Kidney (tissue), 14 donors: ENCODE results near the gene PRDM1. TPM values are rescaled to one million over a fixed set of nuclear protein-coding genes. Genes with fewer than 3 reads are reported as not detected.
A peak's percentile ranks its signal among the peaks of the same experiment; 100 is the strongest.

Experiments used
- DNase-seq, 5 donors: peaks; one replicate each; pipeline ENCODE4 v3.0.0-alpha.2; 2013 to 2020
- FAIRE-seq: peaks from 2 replicates; lab custom pipeline; 2012; peaks lifted over from hg19 to GRCh38; lab: Jason Lieb, UNC
- H3K27ac ChIP-seq, 2 donors: one replicate each; pipeline ENCODE4 v1.7.0; 2013; ENCODE audit warnings: low read depth in 2 of 2, low read length in 2 of 2, inconsistent platforms in 1 of 2
- H3K27me3 ChIP-seq: one replicate; pipeline ENCODE4 v1.7.1; 2013; ENCODE audit warnings: low read length, inconsistent platforms; ENCODE audit not compliant: control insufficient read depth, insufficient read depth
- H3K36me3 ChIP-seq, 3 donors: one replicate each; pipeline versions ENCODE4 v1.7.0 to v1.7.1; 2013; ENCODE audit warnings: low read length in 3 of 3, control low read depth in 1 of 3, inconsistent platforms in 1 of 3; ENCODE audit not compliant: insufficient read depth in 3 of 3, control insufficient read depth in 2 of 3
- H3K4me1 ChIP-seq, 3 donors: one replicate each; pipeline versions ENCODE4 v1.7.0 to v1.7.1; 2013; ENCODE audit warnings: low read length in 3 of 3, inconsistent platforms in 1 of 3, low read depth in 1 of 3; ENCODE audit not compliant: control insufficient read depth in 2 of 3, insufficient read depth in 2 of 3
- H3K4me3 ChIP-seq, 3 donors: one replicate each; pipeline versions ENCODE4 v1.7.0 to v1.8.1; 2013; ENCODE audit warnings: low read length in 3 of 3, control low read depth in 1 of 3, inconsistent platforms in 1 of 3
- H3K9ac ChIP-seq, 3 donors: one replicate each; pipeline versions ENCODE4 v1.7.0 to v1.7.1; 2013; ENCODE audit warnings: low read length in 3 of 3, control low read depth in 1 of 3, inconsistent platforms in 1 of 3
- H3K9me3 ChIP-seq, 3 donors: one replicate each; pipeline versions ENCODE4 v1.7.0 to v1.7.1; 2013; ENCODE audit warnings: low read length in 3 of 3, control low read depth in 1 of 3, inconsistent platforms in 1 of 3; ENCODE audit not compliant: control insufficient read depth in 2 of 3, insufficient read depth in 1 of 3
- CTCF ChIP-seq: IDR thresholded peaks from 3 replicates; pipeline ENCODE4 v1.5.1; 2012; ENCODE audit warnings: mild to moderate bottlenecking, moderate library complexity, borderline replicate concordance; ENCODE audit not compliant: insufficient read depth; ENCODE audit errors: extremely low read depth
- intact Hi-C: fragments of 100-400 bp; cut with DNase I; formaldehyde crosslinking; loops from one replicate; pipeline ENCODE4 v1.11.1; 2022
- polyA plus RNA-seq: library from polyadenylated mRNA; stranded (reverse); fragments of 350-450 nt; fragmentation: Illumina TruSeq; extraction: RNeasy Lipid Tissue Mini Kit (QIAGEN cat#74804); gene quantifications from one replicate; pipeline ENCODE4 v1.2.3, GENCODE V29; 2014; ENCODE audit warnings: low read depth, low replicate concordance; ENCODE audit not compliant: insufficient read depth
- total RNA-seq: library from RNA; stranded (reverse); fragmentation: NEBNext Ultra II Directional; extraction: Animal tissue kit (Norgen Biotek cat#: 25700); gene quantifications from one replicate; pipeline ENCODE4 v1.2.1, GENCODE V29; 2021
- donor health status: control.
- donor health status: control.
- donor health status: control.
- donor health status: control.
- donor health status: control.
- donor health status: DM: yes; HTN: yes; CAD: no.
- donor health status: Normal renal cell carcinoma (clear cell type).

PRDM1 gene
- total and polyA plus RNA-seq, 2 donors from 2014 or later = 0.86 to 23.0 TPM

- FAIRE-seq = no peak
- no peak overlapping the region for H3K9ac ChIP-seq
- no peak for DNase-seq
- H3K27me3 ChIP-seq = peaks cover 7% of the 10 kb centered on the region
- H3K36me3 ChIP-seq = no peaks in the 10 kb centered on the region
- H3K27ac ChIP-seq = peak overlapping the region in 1 of 2 donors; percentile 57
- peaks cover 0 to 7% (median 0%) of the 10 kb centered on the region in 3 donors for H3K4me1 ChIP-seq
- intact Hi-C loops = no loop called here
- TF ChIP-seq CTCF = no peak
- no peaks in the 10 kb centered on the region for H3K9me3 ChIP-seq
- peak overlapping the region in 2 of 3 donors; percentile 52 to 63 for H3K4me3 ChIP-seq
Observed at GRCh38 chr6:106086814-106087175, 659 bp downstream of the PRDM1 start.

- Histone ChIP-seq H3K9ac (no peak overlapping the region), H3K27me3 (peaks cover 7% of the 10 kb centered on the region), H3K36me3 (no peaks in the 10 kb centered on the region), H3K9me3 (no peaks in the 10 kb centered on the region), H3K27ac (peak overlapping the region; percentile 20 to 57), H3K4me1 (peaks cover 0 to 7% (median 0%) of the 10 kb centered on the region in 3 donors), H3K4me3 (peak overlapping the region in 2 of 3 donors; percentile 40 to 63)
- DNase-seq (no peak), FAIRE-seq (no peak)
- intact Hi-C loops = no loop called here
- TF ChIP-seq CTCF = no peak
Observed at GRCh38 chr6:106087548-106088325, 1.6 kb downstream of the PRDM1 start.

GRCh38 chr6:106090001-106090400, 3.9 kb downstream of the PRDM1 start:
- Histone ChIP-seq H3K36me3 (no peaks in the 10 kb centered on the region), H3K9ac (no peak overlapping the region), H3K27ac (peak overlapping the region in 1 of 2 donors; percentile 32), H3K27me3 (peaks cover 7% of the 10 kb centered on the region), H3K9me3 (no peaks in the 10 kb centered on the region), H3K4me3 (peak overlapping the region in 2 of 3 donors; percentile 12 to 14), H3K4me1 (peaks cover 0 to 6% (median 0%) of the 10 kb centered on the region in 3 donors)
- no peak for DNase-seq
- intact Hi-C loops = no loop called here
- FAIRE-seq = no peak
- TF ChIP-seq CTCF = no peak

- Histone ChIP-seq H3K36me3 (no peaks in the 10 kb centered on the region), H3K4me3 (no peak overlapping the region), H3K27ac (no peak overlapping the region), H3K4me1 (no peaks in the 10 kb centered on the region), H3K9me3 (no peaks in the 10 kb centered on the region), H3K9ac (no peak overlapping the region), H3K27me3 (peaks cover 7% of the 10 kb centered on the region)
- FAIRE-seq (no peak), DNase-seq (no peak)
- no peak for TF ChIP-seq CTCF
- intact Hi-C loops = no loop called here
Observed at GRCh38 chr6:106092279-106092678, 6.1 kb downstream of the PRDM1 start.
